Heart left ventricle (tissue), 16 donors: Measurements from ENCODE around the gene GAPDH. TPM values are rescaled to one million over a fixed set of nuclear protein-coding genes. Genes with fewer than 3 reads are reported as not detected.

Experiments
- ATAC-seq, 4 donors: fragments of 200-7000 bp; cut with Tn5 transposase; one replicate each; pipeline ENCODE4 v1.9.1; 2020 to 2022; ENCODE audit warnings: moderate library complexity in 4 of 4, mild to moderate bottlenecking in 3 of 4, moderate number of reproducible peaks in 1 of 4
- DNase-seq, 5 donors: peaks; one replicate each; pipeline ENCODE4 v3.0.0-alpha.2; 2020
- H3K27ac ChIP-seq, 12 donors: fragments of 200-600 bp; sonication (generic) in 4 of 12; one replicate each; pipeline versions ENCODE4 v1.5.0 to v1.8.0; 2016 to 2022; ENCODE audit warnings: mild to moderate bottlenecking in 2 of 12
- H3K27me3 ChIP-seq, 9 donors: fragments of 200-600 bp; sonication (generic) in 2 of 9; one replicate each; pipeline versions ENCODE4 v1.5.1 to v1.8.0; 2016 to 2022; ENCODE audit warnings: mild to moderate bottlenecking in 3 of 9
- H3K36me3 ChIP-seq, 9 donors: fragments of 200-600 bp; sonication (generic) in 2 of 9; one replicate each; pipeline versions ENCODE4 v1.5.0 to v1.8.0; 2018 to 2022; ENCODE audit warnings: mild to moderate bottlenecking in 2 of 9
- H3K4me1 ChIP-seq, 12 donors: fragments of 200-600 bp; sonication (generic) in 4 of 12; one replicate each; pipeline versions ENCODE4 v1.5.0 to v1.8.0; 2016 to 2022; ENCODE audit warnings: mild to moderate bottlenecking in 3 of 12
- H3K4me3 ChIP-seq, 12 donors: fragments of 200-600 bp; sonication (generic) in 4 of 12; one replicate each; pipeline versions ENCODE4 v1.5.0 to v1.8.0; 2017 to 2022; ENCODE audit warnings: mild to moderate bottlenecking in 9 of 12, moderate library complexity in 4 of 12
- H3K9me3 ChIP-seq, 12 donors: fragments of 200-600 bp; sonication (generic) in 4 of 12; one replicate each; pipeline versions ENCODE4 v1.5.0 to v1.8.0; 2016 to 2022; ENCODE audit warnings: mild to moderate bottlenecking in 1 of 12
- POLR2A ChIP-seq, 2 donors: fragments of 450-650 bp; IDR thresholded peaks; one replicate each; pipeline ENCODE4 v1.6.1; 2017; ENCODE audit warnings: antibody characterized with exemption in 2 of 2, mild to moderate bottlenecking in 2 of 2, moderate library complexity in 2 of 2
- WGBS, 4 donors: extraction: QIAGEN DNeasy Blood & Tissue Kit in 2 of 4; methylation state at CpG; one replicate each; pipeline versions ENCODE4 v1.1.5 to v1.1.7; 2013 to 2018; 5-methylcytosine and 5-hydroxymethylcytosine counted together
- intact Hi-C, 10 donors: fragments of 100-400 bp; cut with DNase I; formaldehyde crosslinking; loops; one replicate each; pipeline versions ENCODE4 v1.11.1 to v1.14.2; 2022
- polyA plus RNA-seq, 2 donors: library from polyadenylated mRNA; stranded (reverse); fragments of 200-250 nt; gene quantifications; one replicate each; pipeline ENCODE4 v1.2.3, GENCODE V29; 2013
- total RNA-seq, 9 donors: library from RNA; depleted of rRNA in 2 of 9; stranded (reverse); fragments of >200 nt in 2 of 9; fragmentation: NEBNext Ultra II Directional in 3 of 9; extraction: Animal tissue kit (Norgen Biotek cat#: 25700) in 3 of 9; gene quantifications; one replicate each; pipeline versions ENCODE4 v1.1.0 to v1.2.4, GENCODE V29; 2016 to 2023
- TF ChIP-seq, protein P1 (sequence below), 12 donors: fragments of 200-600 bp; sonication (generic) in 4 of 12; IDR thresholded peaks; one replicate each; pipeline versions ENCODE4 v1.5.0 to v1.8.0; 2018 to 2022; ENCODE audit warnings: antibody characterized with exemption in 12 of 12, mild to moderate bottlenecking in 5 of 12
- donor health status: ischemic (EF 13 %, LVEDD 7.1; RV severe dilation, severe dysfunction).
- donor health status: healthy with polysubstance abuse.
- donor health status: DM: no; HTN: yes; CAD: no.
- donor health status: DM: no; HTN: no; CAD: no.
- donor health status: ischemic (EF 25% LVEDD 6.9; RV normal size, moderate dysfunction).
- donor health status: ischemic (EF 25% LVEDD 5.7; RV mildly dilated, moderate dysfunction).
- donor health status: healthy.
- donor health status: DM: yes; HTN: yes; CAD: no.
- donor health status: ischemic (EF 35%, LVEDD 5.7; RV mildly dilated, moderate dysfunction).
- donor health status: nonischemic (EF 11% LVEDD 7.7; RV severe dilation, severe dysfunction).
- donor health status: DM: yes; HTN: yes; CAD: no.
- donor health status: PGD.
- donor health status: ischemic (EF 29% LVEDD 5.4; RV normal size, mild dysfunction).
- donor health status: nonischemic (EF 23%, LVEDD 6.1; RV moderate dilation, normal function).

The GAPDH gene
- total and polyA plus RNA-seq, 11 donors, result 3,379 to 7,430 (median 4,887) TPM

DNA sequence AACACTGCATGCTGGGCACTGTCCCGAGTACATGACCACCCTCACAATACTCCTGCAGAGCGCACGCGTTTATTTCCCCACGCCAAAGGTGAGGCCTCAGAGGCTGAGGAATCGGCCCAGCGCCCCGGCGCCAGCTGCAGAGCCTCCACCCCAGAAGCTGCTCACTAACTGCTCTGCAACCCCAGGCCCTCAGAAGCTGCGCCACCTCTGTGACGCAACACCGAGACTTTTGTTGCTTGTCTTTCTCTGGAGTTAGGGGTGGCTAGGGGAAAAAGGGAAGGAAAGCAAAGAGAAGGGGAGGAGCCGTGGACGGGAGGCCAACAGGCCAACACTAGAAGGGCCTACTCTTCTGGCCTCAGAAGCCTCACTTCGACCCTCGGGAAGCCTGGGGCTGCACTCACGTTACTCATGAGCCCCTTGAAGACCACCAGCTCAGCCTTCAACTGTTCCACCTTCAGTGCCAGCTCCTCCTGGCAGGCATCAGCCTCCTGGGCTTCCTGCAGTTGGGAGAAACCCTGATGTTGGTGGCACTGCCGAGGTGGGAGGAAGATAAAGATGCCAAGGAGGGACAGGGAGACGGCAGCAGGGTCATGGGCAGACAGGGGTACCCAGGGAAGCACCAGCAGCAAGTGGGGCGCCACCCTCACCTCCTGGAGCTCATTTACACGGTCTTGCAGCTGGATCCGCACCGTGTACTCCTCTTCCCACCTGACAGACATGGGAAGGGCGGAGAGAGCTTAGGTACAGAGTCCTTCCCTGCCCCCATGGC, 16.2 kb downstream of the GAPDH start:
- WGBS, 4 donors, result 69 to 82% (median 82%) methylated on average over 16 to 24 of the region's 24 CpGs
- no peak for ATAC-seq
- peaks cover 10 to 85% (median 74%) of the 10 kb centered on the region in 12 donors for H3K4me1 ChIP-seq

DNA sequence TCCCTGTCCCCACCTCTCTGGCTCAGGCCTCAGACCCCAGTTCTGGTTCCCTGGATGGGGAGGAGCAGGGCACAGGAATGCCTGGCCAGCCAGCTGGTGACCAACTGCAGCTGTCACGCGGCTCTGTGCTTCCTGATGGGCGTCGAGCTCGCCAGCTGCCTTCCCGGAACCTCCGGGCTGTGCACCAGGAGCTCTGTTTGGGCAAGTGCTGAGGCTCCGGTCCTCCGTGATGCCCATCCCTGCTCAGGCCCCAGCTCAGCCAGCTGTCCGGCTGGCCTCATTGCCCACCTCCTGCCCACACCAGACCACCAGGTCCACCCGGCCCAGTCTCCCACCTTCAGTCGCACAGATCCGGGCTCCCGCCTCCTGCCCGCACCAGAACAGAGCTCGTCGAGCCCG, 16.7 kb downstream of the GAPDH start:
- peak overlapping the region in 9 of 12 donors; percentile 13 to 98 (median 91) for H3K4me3 ChIP-seq
- peak overlapping the region; percentile 77 to 96 (median 90) for H3K27ac ChIP-seq
- whole genome bisulfite sequencing, 4 donors, result 23 to 40% (median 30%) methylated on average over 9 to 18 of the region's 18 CpGs
- no peaks in the 10 kb centered on the region for H3K9me3 ChIP-seq
- peak; percentile 73 to 90 (median 88) for DNase-seq
- TF ChIP-seq POLR2A (IDR thresholded peaks at IDR 0.05), result peak in 1 of 2 donors; percentile 18
- TF ChIP-seq, protein P1, sequence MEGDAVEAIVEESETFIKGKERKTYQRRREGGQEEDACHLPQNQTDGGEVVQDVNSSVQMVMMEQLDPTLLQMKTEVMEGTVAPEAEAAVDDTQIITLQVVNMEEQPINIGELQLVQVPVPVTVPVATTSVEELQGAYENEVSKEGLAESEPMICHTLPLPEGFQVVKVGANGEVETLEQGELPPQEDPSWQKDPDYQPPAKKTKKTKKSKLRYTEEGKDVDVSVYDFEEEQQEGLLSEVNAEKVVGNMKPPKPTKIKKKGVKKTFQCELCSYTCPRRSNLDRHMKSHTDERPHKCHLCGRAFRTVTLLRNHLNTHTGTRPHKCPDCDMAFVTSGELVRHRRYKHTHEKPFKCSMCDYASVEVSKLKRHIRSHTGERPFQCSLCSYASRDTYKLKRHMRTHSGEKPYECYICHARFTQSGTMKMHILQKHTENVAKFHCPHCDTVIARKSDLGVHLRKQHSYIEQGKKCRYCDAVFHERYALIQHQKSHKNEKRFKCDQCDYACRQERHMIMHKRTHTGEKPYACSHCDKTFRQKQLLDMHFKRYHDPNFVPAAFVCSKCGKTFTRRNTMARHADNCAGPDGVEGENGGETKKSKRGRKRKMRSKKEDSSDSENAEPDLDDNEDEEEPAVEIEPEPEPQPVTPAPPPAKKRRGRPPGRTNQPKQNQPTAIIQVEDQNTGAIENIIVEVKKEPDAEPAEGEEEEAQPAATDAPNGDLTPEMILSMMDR (IDR thresholded peaks at IDR 0.05), result no peak
- intact Hi-C loops, result loop anchor here in 2 of 10 donors (5.0 to 10.0 kb wide), 2 partner anchors 129 to 206 kb away; partner anchors contain the start of gene TNFRSF1A (in 1 of the 2)
- peak in 3 of 4 donors; percentile 37 to 46 (median 38) for ATAC-seq
- H3K36me3 ChIP-seq, result peaks cover 0 to 44% (median 35%) of the 10 kb centered on the region in 9 donors
- no peaks in the 10 kb centered on the region for H3K27me3 ChIP-seq
- peaks cover 10 to 86% (median 74%) of the 10 kb centered on the region in 12 donors for H3K4me1 ChIP-seq

More for the DNA sequence above, 16.2 kb downstream of the GAPDH start:
- TF ChIP-seq, protein P1 (IDR thresholded peaks at IDR 0.05), result no peak
- TF ChIP-seq POLR2A (IDR thresholded peaks at IDR 0.05), result no peak
- no peaks in the 10 kb centered on the region for H3K9me3 ChIP-seq
- H3K27me3 ChIP-seq, result no peaks in the 10 kb centered on the region
- peak overlapping the region in 7 of 12 donors; percentile 13 to 97 (median 87) for H3K4me3 ChIP-seq
- intact Hi-C loops, result loop anchor here in 2 of 10 donors (5.0 to 10.0 kb wide), 2 partner anchors 128 to 206 kb away; partner anchors contain the start of gene TNFRSF1A (in 1 of the 2)
- H3K36me3 ChIP-seq, result peaks cover 0 to 49% (median 41%) of the 10 kb centered on the region in 9 donors
- peak in 3 of 5 donors; percentile 51 to 78 (median 67) for DNase-seq
- H3K27ac ChIP-seq, result peak overlapping the region; percentile 77 to 96 (median 90)

DNA sequence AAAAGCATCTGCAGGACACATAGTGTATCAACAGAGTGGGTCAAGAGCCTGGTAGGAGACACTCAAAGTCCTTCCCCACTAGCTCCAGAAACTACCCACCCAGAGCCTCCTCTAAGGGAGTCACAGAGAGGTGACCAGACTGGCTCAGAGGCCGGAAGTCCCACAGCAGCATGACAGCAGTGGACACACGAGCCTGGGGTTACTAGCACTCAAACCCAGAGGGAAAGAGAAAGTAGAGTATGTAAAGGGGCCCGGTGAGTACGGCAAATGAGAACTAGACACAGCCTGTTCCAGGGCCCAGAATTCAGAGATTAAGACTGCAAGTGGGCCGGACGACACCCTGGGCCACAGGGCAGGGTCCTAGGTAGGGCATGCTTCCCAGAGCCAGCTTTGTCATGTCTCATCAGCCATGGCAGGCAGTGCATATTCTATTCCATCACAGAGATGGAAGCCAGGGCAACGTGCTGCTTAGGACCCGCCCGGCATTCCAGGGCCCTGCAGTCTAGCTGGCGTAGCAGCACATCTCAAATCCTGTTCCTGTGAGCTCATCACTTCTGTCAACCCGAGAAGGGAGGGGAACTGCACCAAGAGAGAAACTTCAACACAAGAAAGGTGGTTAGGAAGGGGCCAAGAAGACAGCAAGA, 17.3 kb downstream of the GAPDH start:
- TF ChIP-seq POLR2A (IDR thresholded peaks at IDR 0.05), result no peak
- TF ChIP-seq, protein P1 (IDR thresholded peaks at IDR 0.05), result no peak
- 16 to 24% (median 21%) methylated on average over 11 of the region's 11 CpGs for WGBS, 4 donors
- peak in 2 of 4 donors; percentile 1 to 7 for ATAC-seq
- DNase-seq, result peak in 3 of 5 donors; percentile 57 to 67 (median 64)
- H3K27me3 ChIP-seq, result no peaks in the 10 kb centered on the region
- peak overlapping the region; percentile 77 to 96 (median 90) for H3K27ac ChIP-seq
- H3K4me3 ChIP-seq, result peak overlapping the region in 9 of 12 donors; percentile 13 to 98 (median 91)
- H3K36me3 ChIP-seq, result peaks cover 0 to 39% (median 32%) of the 10 kb centered on the region in 9 donors
- H3K9me3 ChIP-seq, result no peaks in the 10 kb centered on the region
- intact Hi-C loops, result loop anchor here in 3 of 10 donors (2.0 to 10.0 kb wide), 4 partner anchors 17 to 207 kb away; partner anchors contain the start of genes GAPDH (in 2 of the 3) and TNFRSF1A (in 1 of the 3)
- peaks cover 10 to 92% (median 78%) of the 10 kb centered on the region in 12 donors for H3K4me1 ChIP-seq
